ENCODE results near the gene NT5E. TPM values are rescaled to one million over a fixed set of nuclear protein-coding genes. Genes with fewer than 3 reads are reported as not detected.

Gene NT5E
- total and polyA plus RNA-seq, 2 of the 13 experiments (the other 11 are each of a cell fraction or from before 2014, with no cell fraction given): 9.5 to 33.0 TPM

DNA sequence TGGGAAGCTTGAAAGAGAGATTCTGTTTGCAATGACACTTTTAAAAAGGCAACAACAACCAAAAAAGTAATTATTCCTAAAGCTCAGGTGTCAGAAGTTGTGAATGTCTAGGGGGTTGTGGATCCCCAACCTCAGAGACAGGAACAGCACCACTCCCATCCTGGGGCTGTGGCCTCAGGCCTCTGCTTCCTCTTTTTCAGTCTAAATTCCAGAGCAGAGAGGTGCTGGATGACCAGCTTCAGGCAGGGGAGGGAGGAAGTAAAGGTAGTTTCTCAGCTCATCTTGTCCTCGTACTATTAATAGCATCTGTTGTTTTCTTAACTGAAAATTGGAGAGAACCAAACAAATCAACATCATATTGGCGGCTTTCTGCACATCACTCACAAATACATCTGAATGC, 8.3 kb downstream of the NT5E start:
- H3K4me1 ChIP-seq (ENCODE audit: insufficient read depth, low read length): peaks cover 76% of the 10 kb centered on the region
- H3K4me2 ChIP-seq (ENCODE audit: low read depth, low read length): no peak overlapping the region
- H3K9ac ChIP-seq (ENCODE audit: insufficient read depth, low read depth, low read length): no peak overlapping the region
- peaks cover 19% of the 10 kb centered on the region for H3K79me2 ChIP-seq (ENCODE audit: insufficient read depth, low read length)
- no peak overlapping the region for H3K27ac ChIP-seq (ENCODE audit: extremely low read length, insufficient read depth, low read length)
- in situ Hi-C loops (cut with HindIII; ENCODE audit: extremely low pct_ligation_motif_present, low pct_unique_long_range_greater_than_20kb) (no loop called here), intact Hi-C loops (cut with micrococcal nuclease; ENCODE audit: unreplicated experiment) (no loop called here)
- BruUV-seq (replicated peaks): no TSS peak
- no peak overlapping the region for H2AFZ ChIP-seq (ENCODE audit: low read length)
- 53% methylated on average over 2 of the region's 2 CpGs for WGBS (ENCODE audit: low lambda C conversion rate)
- no peak for DNase-seq (ENCODE audit: low spot score)
- no peaks in the 10 kb centered on the region for H4K20me1 ChIP-seq (ENCODE audit: insufficient read depth, low read length)
- peaks cover 0 to 3% of the 10 kb centered on the region in 2 experiments; a peak in 3 of 5 replicates for H3K36me3 ChIP-seq (replicated peaks in 1 of 2; ENCODE audit: control insufficient read depth in 1 of 2, insufficient read depth in 2 of 2, low read length in 2 of 2)
- no peak for ATAC-seq
- H3K4me3 ChIP-seq (replicated peaks in 1 of 3; ENCODE audit: insufficient read depth in 1 of 3, low read depth in 2 of 3, low read length in 3 of 3): no peak overlapping the region
- ChIA-PET POLR2A (interaction anchor here (1.1 kb wide), 1 partner anchor 185 kb away, joined by 4 read pairs; no protein-coding TSS in a partner anchor), CTCF (ENCODE audit: low intra/inter-chr PET ratio, low total read pairs) (no interaction called here)
- no peaks in the 10 kb centered on the region for H3K9me3 ChIP-seq (ENCODE audit: low read length)
- FAIRE-seq: no peak
- H3K27me3 ChIP-seq (ENCODE audit: control insufficient read depth in 1 of 2, insufficient read depth in 2 of 2, low read length in 2 of 2): no peaks in the 10 kb centered on the region
- TF ChIP-seq SP4 (CRISPR knock-in tag; IDR thresholded peaks at IDR 0.05) (no peak), NCOA1 (CRISPR knock-in tag; IDR thresholded peaks at IDR 0.05) (no peak), MTF1 (CRISPR knock-in tag; IDR thresholded peaks at IDR 0.05) (no peak), PLRG1 (conservative IDR thresholded peaks at IDR 0.05) (no peak), MZF1 (CRISPR knock-in tag; IDR thresholded peaks at IDR 0.05; ENCODE audit: borderline replicate concordance) (no peak), ZNF354B (CRISPR knock-in tag; IDR thresholded peaks at IDR 0.05) (no peak), ZFYVE20 (CRISPR knock-in tag; IDR thresholded peaks at IDR 0.05; ENCODE audit: borderline replicate concordance, low read depth) (no peak), RBM39 (IDR thresholded peaks at IDR 0.05; ENCODE audit: low read depth, low read length, poor library complexity, severe bottlenecking) (no peak), SALL1 (CRISPR knock-in tag; IDR thresholded peaks at IDR 0.05) (no peak), ZNF205 (CRISPR knock-in tag; IDR thresholded peaks at IDR 0.05) (no peak), ONECUT2 (CRISPR knock-in tag; IDR thresholded peaks at IDR 0.05) (no peak), ZNF235 (CRISPR knock-in tag; IDR thresholded peaks at IDR 0.05; ENCODE audit: borderline replicate concordance) (no peak)
- TF ChIP-seq, protein P1, sequence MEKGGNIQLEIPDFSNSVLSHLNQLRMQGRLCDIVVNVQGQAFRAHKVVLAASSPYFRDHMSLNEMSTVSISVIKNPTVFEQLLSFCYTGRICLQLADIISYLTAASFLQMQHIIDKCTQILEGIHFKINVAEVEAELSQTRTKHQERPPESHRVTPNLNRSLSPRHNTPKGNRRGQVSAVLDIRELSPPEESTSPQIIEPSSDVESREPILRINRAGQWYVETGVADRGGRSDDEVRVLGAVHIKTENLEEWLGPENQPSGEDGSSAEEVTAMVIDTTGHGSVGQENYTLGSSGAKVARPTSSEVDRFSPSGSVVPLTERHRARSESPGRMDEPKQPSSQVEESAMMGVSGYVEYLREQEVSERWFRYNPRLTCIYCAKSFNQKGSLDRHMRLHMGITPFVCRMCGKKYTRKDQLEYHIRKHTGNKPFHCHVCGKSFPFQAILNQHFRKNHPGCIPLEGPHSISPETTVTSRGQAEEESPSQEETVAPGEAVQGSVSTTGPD (CRISPR knock-in tag; IDR thresholded peaks at IDR 0.05): no peak
- TF ChIP-seq, protein P2, sequence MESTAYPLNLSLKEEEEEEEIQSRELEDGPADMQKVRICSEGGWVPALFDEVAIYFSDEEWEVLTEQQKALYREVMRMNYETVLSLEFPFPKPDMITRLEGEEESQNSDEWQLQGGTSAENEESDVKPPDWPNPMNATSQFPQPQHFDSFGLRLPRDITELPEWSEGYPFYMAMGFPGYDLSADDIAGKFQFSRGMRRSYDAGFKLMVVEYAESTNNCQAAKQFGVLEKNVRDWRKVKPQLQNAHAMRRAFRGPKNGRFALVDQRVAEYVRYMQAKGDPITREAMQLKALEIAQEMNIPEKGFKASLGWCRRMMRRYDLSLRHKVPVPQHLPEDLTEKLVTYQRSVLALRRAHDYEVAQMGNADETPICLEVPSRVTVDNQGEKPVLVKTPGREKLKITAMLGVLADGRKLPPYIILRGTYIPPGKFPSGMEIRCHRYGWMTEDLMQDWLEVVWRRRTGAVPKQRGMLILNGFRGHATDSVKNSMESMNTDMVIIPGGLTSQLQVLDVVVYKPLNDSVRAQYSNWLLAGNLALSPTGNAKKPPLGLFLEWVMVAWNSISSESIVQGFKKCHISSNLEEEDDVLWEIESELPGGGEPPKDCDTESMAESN (CRISPR knock-in tag; conservative IDR thresholded peaks at IDR 0.05): no peak
- TF ChIP-seq, protein P3, sequence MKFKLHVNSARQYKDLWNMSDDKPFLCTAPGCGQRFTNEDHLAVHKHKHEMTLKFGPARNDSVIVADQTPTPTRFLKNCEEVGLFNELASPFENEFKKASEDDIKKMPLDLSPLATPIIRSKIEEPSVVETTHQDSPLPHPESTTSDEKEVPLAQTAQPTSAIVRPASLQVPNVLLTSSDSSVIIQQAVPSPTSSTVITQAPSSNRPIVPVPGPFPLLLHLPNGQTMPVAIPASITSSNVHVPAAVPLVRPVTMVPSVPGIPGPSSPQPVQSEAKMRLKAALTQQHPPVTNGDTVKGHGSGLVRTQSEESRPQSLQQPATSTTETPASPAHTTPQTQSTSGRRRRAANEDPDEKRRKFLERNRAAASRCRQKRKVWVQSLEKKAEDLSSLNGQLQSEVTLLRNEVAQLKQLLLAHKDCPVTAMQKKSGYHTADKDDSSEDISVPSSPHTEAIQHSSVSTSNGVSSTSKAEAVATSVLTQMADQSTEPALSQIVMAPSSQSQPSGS (CRISPR knock-in tag; IDR thresholded peaks at IDR 0.05): no peak
- TF ChIP-seq, protein P4, sequence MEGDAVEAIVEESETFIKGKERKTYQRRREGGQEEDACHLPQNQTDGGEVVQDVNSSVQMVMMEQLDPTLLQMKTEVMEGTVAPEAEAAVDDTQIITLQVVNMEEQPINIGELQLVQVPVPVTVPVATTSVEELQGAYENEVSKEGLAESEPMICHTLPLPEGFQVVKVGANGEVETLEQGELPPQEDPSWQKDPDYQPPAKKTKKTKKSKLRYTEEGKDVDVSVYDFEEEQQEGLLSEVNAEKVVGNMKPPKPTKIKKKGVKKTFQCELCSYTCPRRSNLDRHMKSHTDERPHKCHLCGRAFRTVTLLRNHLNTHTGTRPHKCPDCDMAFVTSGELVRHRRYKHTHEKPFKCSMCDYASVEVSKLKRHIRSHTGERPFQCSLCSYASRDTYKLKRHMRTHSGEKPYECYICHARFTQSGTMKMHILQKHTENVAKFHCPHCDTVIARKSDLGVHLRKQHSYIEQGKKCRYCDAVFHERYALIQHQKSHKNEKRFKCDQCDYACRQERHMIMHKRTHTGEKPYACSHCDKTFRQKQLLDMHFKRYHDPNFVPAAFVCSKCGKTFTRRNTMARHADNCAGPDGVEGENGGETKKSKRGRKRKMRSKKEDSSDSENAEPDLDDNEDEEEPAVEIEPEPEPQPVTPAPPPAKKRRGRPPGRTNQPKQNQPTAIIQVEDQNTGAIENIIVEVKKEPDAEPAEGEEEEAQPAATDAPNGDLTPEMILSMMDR (CRISPR knock-in tag; IDR thresholded peaks at IDR 0.05): no peak
- TF ChIP-seq, protein P5, sequence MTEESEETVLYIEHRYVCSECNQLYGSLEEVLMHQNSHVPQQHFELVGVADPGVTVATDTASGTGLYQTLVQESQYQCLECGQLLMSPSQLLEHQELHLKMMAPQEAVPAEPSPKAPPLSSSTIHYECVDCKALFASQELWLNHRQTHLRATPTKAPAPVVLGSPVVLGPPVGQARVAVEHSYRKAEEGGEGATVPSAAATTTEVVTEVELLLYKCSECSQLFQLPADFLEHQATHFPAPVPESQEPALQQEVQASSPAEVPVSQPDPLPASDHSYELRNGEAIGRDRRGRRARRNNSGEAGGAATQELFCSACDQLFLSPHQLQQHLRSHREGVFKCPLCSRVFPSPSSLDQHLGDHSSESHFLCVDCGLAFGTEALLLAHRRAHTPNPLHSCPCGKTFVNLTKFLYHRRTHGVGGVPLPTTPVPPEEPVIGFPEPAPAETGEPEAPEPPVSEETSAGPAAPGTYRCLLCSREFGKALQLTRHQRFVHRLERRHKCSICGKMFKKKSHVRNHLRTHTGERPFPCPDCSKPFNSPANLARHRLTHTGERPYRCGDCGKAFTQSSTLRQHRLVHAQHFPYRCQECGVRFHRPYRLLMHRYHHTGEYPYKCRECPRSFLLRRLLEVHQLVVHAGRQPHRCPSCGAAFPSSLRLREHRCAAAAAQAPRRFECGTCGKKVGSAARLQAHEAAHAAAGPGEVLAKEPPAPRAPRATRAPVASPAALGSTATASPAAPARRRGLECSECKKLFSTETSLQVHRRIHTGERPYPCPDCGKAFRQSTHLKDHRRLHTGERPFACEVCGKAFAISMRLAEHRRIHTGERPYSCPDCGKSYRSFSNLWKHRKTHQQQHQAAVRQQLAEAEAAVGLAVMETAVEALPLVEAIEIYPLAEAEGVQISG (CRISPR knock-in tag; IDR thresholded peaks at IDR 0.05): no peak

Data from HepG2 (cell line).